Activated B cell treated with CpG ODN at 0.5 μM for 24 hours (primary cell): ENCODE results near the gene PTPN13. TPM values are rescaled to one million over a fixed set of nuclear protein-coding genes. Genes with fewer than 3 reads are reported as not detected.

Source experiments
- ATAC-seq: fragments of 200-7000 bp; cut with Tn5 transposase; one replicate; pipeline ENCODE4 v1.10.0; 2021; ENCODE audit warnings: low read depth, mild to moderate bottlenecking, moderate library complexity
- CTCF ChIA-PET: fragments of 350-600 bp; sonication (Branson Sonifier 250); formaldehyde crosslinking; loops from one replicate; lab custom pipeline; 2021; ENCODE audit warnings: antibody characterized with exemption; lab: Charles Lee
- POLR2A ChIA-PET: fragments of 350-600 bp; sonication (Branson Sonifier 250); formaldehyde crosslinking; loops from one replicate; lab custom pipeline; 2021; ENCODE audit warnings: antibody characterized with exemption; lab: Charles Lee
- DNase-seq: peaks from one replicate; pipeline ENCODE4 v3.0.0; 2022
- H3K27ac Mint-ChIP-seq: one replicate; pipeline ENCODE4 v1.8.0; 2020; ENCODE audit warnings: mixed read lengths
- H3K27me3 Mint-ChIP-seq: one replicate; pipeline ENCODE4 v1.8.0; 2021; ENCODE audit warnings: mixed read lengths
- H3K36me3 Mint-ChIP-seq: one replicate; pipeline ENCODE4 v1.8.0; 2021; ENCODE audit warnings: low read depth, mixed read lengths
- H3K4me1 Mint-ChIP-seq: one replicate; pipeline ENCODE4 v1.8.0; 2021; ENCODE audit warnings: mixed read lengths
- H3K4me3 Mint-ChIP-seq: one replicate; pipeline ENCODE4 v1.8.0; 2020; ENCODE audit warnings: mild to moderate bottlenecking, mixed read lengths
- H3K9me3 Mint-ChIP-seq: one replicate; pipeline ENCODE4 v1.8.0; 2020; ENCODE audit warnings: mixed read lengths
- intact Hi-C: fragments of 100-400 bp; cut with micrococcal nuclease; formaldehyde crosslinking; loops from one replicate; pipeline ENCODE4 v1.15.1; 2024
- total RNA-seq: library from RNA; stranded (reverse); gene quantifications from 2 replicates; pipeline ENCODE4 v1.2.3, GENCODE V29; 2022
- TF ChIP-seq, protein P1 (sequence below): fragments of 200-600 bp; IDR thresholded peaks from one replicate; pipeline ENCODE4 v1.8.0; 2022; ENCODE audit warnings: antibody characterized with exemption, mild to moderate bottlenecking

The PTPN13 gene
- total RNA-seq, 1 donor from 2014 or later = 0.07 TPM

DNA sequence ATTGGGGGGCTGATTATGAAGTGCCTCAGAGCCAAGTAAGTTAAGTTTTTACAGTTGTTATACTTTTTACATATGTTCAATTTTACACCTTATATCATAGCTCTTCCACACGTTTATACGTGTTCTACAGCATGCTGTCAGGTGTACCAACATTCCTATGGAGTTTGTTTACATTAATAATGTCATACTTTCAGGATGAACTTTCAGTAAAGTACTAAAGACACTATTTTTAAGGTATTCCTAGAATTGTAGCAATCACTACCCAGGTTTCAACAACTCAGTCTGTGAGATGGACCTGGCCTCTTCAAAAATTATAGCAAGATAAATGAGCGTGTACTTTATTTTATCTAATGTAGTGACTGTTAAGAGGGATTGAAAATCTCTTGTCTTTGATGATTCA, 92.6 kb downstream of the PTPN13 start:
- H3K36me3 Mint-ChIP-seq = no peaks in the 10 kb centered on the region
- CTCF ChIA-PET = no interaction called here
- POLR2A ChIA-PET = no interaction called here
- H3K27me3 Mint-ChIP-seq = no peaks in the 10 kb centered on the region
- intact Hi-C loops = no loop called here
- TF ChIP-seq, protein P1, sequence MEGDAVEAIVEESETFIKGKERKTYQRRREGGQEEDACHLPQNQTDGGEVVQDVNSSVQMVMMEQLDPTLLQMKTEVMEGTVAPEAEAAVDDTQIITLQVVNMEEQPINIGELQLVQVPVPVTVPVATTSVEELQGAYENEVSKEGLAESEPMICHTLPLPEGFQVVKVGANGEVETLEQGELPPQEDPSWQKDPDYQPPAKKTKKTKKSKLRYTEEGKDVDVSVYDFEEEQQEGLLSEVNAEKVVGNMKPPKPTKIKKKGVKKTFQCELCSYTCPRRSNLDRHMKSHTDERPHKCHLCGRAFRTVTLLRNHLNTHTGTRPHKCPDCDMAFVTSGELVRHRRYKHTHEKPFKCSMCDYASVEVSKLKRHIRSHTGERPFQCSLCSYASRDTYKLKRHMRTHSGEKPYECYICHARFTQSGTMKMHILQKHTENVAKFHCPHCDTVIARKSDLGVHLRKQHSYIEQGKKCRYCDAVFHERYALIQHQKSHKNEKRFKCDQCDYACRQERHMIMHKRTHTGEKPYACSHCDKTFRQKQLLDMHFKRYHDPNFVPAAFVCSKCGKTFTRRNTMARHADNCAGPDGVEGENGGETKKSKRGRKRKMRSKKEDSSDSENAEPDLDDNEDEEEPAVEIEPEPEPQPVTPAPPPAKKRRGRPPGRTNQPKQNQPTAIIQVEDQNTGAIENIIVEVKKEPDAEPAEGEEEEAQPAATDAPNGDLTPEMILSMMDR = no peak
- H3K4me3 Mint-ChIP-seq = no peak overlapping the region
- no peaks in the 10 kb centered on the region for H3K4me1 Mint-ChIP-seq
- no peak for ATAC-seq
- H3K27ac Mint-ChIP-seq = no peak overlapping the region
- no peaks in the 10 kb centered on the region for H3K9me3 Mint-ChIP-seq
- DNase-seq = no peak

DNA sequence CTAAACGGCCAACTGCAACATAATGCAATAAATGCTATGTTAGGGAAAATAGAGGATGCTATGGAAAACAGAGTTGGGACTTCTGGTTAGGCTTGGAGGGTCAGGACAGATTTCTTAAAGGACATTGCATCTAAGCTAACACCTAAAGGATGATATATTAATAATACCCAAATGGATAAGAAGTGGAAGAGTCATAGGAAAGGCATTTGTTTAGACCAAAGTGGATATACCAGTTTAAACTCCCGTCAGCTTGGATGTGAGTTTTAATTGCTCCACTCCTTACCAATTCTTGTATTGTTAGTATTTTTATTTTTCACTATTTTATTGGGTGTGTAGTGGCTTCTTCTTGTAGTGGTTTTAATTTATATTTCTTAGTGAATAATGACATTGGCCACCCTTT, 93.9 kb downstream of the PTPN13 start:
- ATAC-seq = no peak
- Mint-ChIP-seq H3K36me3 (no peaks in the 10 kb centered on the region), H3K4me1 (no peaks in the 10 kb centered on the region), H3K9me3 (no peaks in the 10 kb centered on the region), H3K4me3 (no peak overlapping the region), H3K27me3 (no peaks in the 10 kb centered on the region), H3K27ac (no peak overlapping the region)
- no peak for DNase-seq
- TF ChIP-seq, protein P1 = no peak
- CTCF ChIA-PET = no interaction called here
- intact Hi-C loops = no loop called here
- POLR2A ChIA-PET = no interaction called here

DNA sequence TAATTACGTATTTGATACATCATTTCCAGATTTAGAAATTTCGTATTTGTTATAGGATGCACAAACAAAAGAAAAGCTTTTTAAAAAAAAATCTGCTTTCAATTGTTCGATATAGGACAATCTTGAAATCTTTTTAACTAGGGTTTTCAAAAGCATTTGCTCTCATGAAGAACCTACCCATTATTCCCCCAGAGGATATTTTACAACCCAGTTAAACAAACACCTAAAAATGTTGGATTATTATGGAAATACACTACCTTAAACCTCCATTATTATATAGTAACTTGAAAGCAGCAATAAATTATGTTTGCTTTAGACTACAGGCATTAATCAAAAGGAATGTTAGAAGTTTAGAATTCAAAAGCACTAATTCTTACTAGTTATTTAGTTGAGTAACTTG, 110.5 kb downstream of the PTPN13 start:
- ChIA-PET CTCF (no interaction called here), POLR2A (no interaction called here)
- intact Hi-C loops = no loop called here
- Mint-ChIP-seq H3K27ac (no peak overlapping the region), H3K36me3 (no peaks in the 10 kb centered on the region), H3K4me1 (no peaks in the 10 kb centered on the region), H3K9me3 (no peaks in the 10 kb centered on the region), H3K27me3 (no peaks in the 10 kb centered on the region), H3K4me3 (no peak overlapping the region)
- DNase-seq (no peak), ATAC-seq (no peak)
- TF ChIP-seq, protein P1 = no peak

DNA sequence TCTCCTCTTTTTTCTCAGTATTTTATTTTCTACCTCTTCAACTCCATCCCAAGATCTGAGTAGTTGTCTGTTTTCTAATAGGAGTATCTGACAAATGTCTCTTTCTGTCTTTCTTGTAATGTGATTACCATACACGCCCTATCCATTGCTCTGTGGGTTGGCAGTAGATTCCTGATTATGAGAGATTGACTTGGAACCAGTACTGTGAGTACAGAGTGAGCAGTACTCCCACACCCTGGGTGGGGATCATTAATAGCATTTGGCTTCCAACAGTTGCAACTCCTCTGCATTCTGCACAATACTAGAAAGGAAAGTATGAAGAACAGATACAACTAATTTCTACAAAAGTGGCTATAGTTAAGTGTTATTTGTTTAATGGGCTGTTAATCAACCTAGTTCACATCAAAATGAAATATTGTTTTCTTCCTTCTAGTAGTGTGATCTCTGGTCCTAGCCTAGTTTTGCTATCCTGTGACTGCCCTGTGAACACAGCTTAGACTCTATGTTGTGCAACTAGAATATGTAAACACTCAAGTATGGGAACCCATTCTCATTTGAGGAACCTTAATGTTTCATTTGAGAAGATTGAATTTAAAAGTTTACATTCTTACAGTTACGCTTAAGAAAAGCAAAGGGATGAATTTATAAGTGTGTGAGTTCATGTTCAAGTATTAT, 112.9 kb downstream of the PTPN13 start:
- H3K36me3 Mint-ChIP-seq = no peaks in the 10 kb centered on the region
- H3K27ac Mint-ChIP-seq = no peak overlapping the region
- ChIA-PET POLR2A (no interaction called here), CTCF (no interaction called here)
- H3K9me3 Mint-ChIP-seq = no peaks in the 10 kb centered on the region
- intact Hi-C loops = no loop called here
- DNase-seq (no peak), ATAC-seq (no peak)
- no peak overlapping the region for H3K4me3 Mint-ChIP-seq
- no peaks in the 10 kb centered on the region for H3K4me1 Mint-ChIP-seq
- H3K27me3 Mint-ChIP-seq = no peaks in the 10 kb centered on the region
- TF ChIP-seq, protein P1 = no peak

DNA sequence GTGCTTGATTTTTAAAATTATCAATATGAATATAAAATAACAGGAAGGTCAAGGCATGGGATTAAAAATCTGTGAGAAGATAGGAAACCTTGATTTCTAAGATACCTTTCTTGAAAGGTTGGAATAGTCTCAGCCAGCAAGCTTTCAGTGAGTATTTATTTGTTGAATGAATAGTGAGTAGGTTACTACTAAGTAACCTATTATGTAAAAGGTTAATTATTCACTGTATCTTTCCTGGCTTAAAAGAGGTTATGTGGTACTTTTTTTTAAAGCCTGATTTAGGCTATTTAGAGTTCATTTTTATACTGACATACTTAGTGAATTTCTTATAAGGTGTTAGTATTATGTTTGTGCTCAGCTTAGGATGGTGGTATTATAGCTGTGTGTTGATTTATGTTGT, 123.5 kb downstream of the PTPN13 start:
- CTCF ChIA-PET = no interaction called here
- POLR2A ChIA-PET = no interaction called here
- Mint-ChIP-seq H3K27ac (no peak overlapping the region), H3K9me3 (peaks cover 6% of the 10 kb centered on the region), H3K4me1 (no peaks in the 10 kb centered on the region), H3K27me3 (no peaks in the 10 kb centered on the region), H3K36me3 (no peaks in the 10 kb centered on the region), H3K4me3 (no peak overlapping the region)
- DNase-seq (no peak), ATAC-seq (no peak)
- TF ChIP-seq, protein P1 = no peak
- intact Hi-C loops = no loop called here
